Inferior parietal cortex (tissue), 1 donor: Measurements from ENCODE around the gene FAM81B.
"Not testable (repeated sequence)": the region's sequence is repeated elsewhere in the genome, so short reads cannot be mapped to it uniquely, and the experiment has no call there.

Experiments
- DNase-seq: peaks from one replicate; pipeline ENCODE4 v3.0.0-alpha.2; 2016; ENCODE audit errors: extremely low spot score

The FAM81B gene

GRCh38 chr5:95390812-95391492 is at the start of gene FAM81B:
TSS of gene FAM81B (plus strand) at chr5:95391366. CDS start at chr5:95391390, 24 bp downstream.
- no peak for DNase-seq

- not testable (repeated sequence) for DNase-seq
Observed at GRCh38 chr5:95341444-95341843, 49.7 kb upstream of the FAM81B start.

GRCh38 chr5:95347506-95348120 is 43.6 kb upstream of the FAM81B start:
- DNase-seq = no peak

- no peak for DNase-seq
Observed at GRCh38 chr5:95350631-95351030, 40.5 kb upstream of the FAM81B start.

- no peak for DNase-seq
Observed at GRCh38 chr5:95352691-95353090, 38.5 kb upstream of the FAM81B start.

GRCh38 chr5:95358320-95358719 is 32.8 kb upstream of the FAM81B start:
- DNase-seq = no peak

- no peak for DNase-seq
Observed at GRCh38 chr5:95358848-95359247, 32.3 kb upstream of the FAM81B start.

GRCh38 chr5:95360667-95361066 is 30.5 kb upstream of the FAM81B start:
- DNase-seq = not testable (repeated sequence)

GRCh38 chr5:95365302-95366095 is 25.7 kb upstream of the FAM81B start:
- no peak for DNase-seq

- DNase-seq = no peak
Observed at GRCh38 chr5:95369782-95370181, 21.4 kb upstream of the FAM81B start.

- no peak for DNase-seq
Observed at GRCh38 chr5:95374061-95374460, 17.1 kb upstream of the FAM81B start.

- no peak for DNase-seq
Observed at GRCh38 chr5:95375591-95375990, 15.6 kb upstream of the FAM81B start.

GRCh38 chr5:95379133-95379532 is 12.0 kb upstream of the FAM81B start:
- no peak for DNase-seq

GRCh38 chr5:95380103-95380628 is 11.0 kb upstream of the FAM81B start:
- DNase-seq = no peak

GRCh38 chr5:95382801-95383200 is 8.4 kb upstream of the FAM81B start:
- no peak for DNase-seq

- DNase-seq = no peak
Observed at GRCh38 chr5:95384485-95385213, 6.5 kb upstream of the FAM81B start.

GRCh38 chr5:95385334-95385733 is 5.8 kb upstream of the FAM81B start:
- DNase-seq = no peak

GRCh38 chr5:95391965-95392364 is 799 bp downstream of the FAM81B start:
- DNase-seq = not testable (repeated sequence)

- DNase-seq = no peak
Observed at GRCh38 chr5:95392593-95393182, 1.5 kb downstream of the FAM81B start.

- peak; percentile 11 for DNase-seq
Observed at GRCh38 chr5:95393279-95393678, 2.1 kb downstream of the FAM81B start.

- no peak for DNase-seq
Observed at GRCh38 chr5:95398989-95399388, 7.8 kb downstream of the FAM81B start.
